H9 (cell line): ENCODE results near the gene TRIM38. TPM values are rescaled to one million over a fixed set of nuclear protein-coding genes. Genes with fewer than 3 reads are reported as not detected.

Source experiments
- DNase-seq: peaks from one replicate; pipeline ENCODE4 v3.0.0-alpha.2; 2017
- H2AFZ ChIP-seq: one replicate; pipeline ENCODE4 v1.6.1; 2013; ENCODE audit warnings: mild to moderate bottlenecking, low read length, control low read depth, moderate library complexity
- H2AK5ac ChIP-seq: 2 replicates; pipeline ENCODE4 v1.6.1; 2013; ENCODE audit warnings: low read length, control low read depth, mixed read lengths; ENCODE audit not compliant: insufficient read length
- H2BK120ac ChIP-seq: one replicate; pipeline ENCODE4 v1.6.1; 2013; ENCODE audit warnings: low read depth, mild to moderate bottlenecking, low read length, control low read depth, inconsistent platforms; ENCODE audit not compliant: poor library complexity, severe bottlenecking
- H2BK12ac ChIP-seq: 2 replicates; pipeline ENCODE4 v1.6.1; 2013; ENCODE audit warnings: low read length, control low read depth, mixed read lengths, low read depth; ENCODE audit not compliant: insufficient read length
- H2BK15ac ChIP-seq: 2 replicates; pipeline ENCODE4 v1.6.1; 2013; ENCODE audit warnings: low read depth, low read length, control low read depth
- H2BK20ac ChIP-seq: one replicate; pipeline ENCODE4 v1.6.1; 2013; ENCODE audit warnings: low read depth, mild to moderate bottlenecking, low read length, control low read depth, inconsistent platforms; ENCODE audit not compliant: poor library complexity, severe bottlenecking
- H2BK5ac ChIP-seq: 2 replicates; pipeline ENCODE4 v1.6.1; 2013; ENCODE audit warnings: low read length, control low read depth, mixed read lengths; ENCODE audit not compliant: insufficient read length
- H3K14ac ChIP-seq: 2 replicates; pipeline ENCODE4 v1.6.1; 2013; ENCODE audit warnings: low read length, control low read depth; ENCODE audit not compliant: insufficient read depth
- H3K18ac ChIP-seq: 2 replicates; pipeline ENCODE4 v1.6.1; 2013; ENCODE audit warnings: low read depth, mild to moderate bottlenecking, mixed read lengths, low read length, control low read depth; ENCODE audit not compliant: insufficient read length
- H3K23ac ChIP-seq: 2 replicates; pipeline ENCODE4 v1.6.1; 2013; ENCODE audit warnings: low read length, control low read depth, mixed read lengths, low read depth; ENCODE audit not compliant: insufficient read length
- H3K23me2 ChIP-seq: 2 replicates; pipeline ENCODE4 v1.6.1; 2013; ENCODE audit warnings: low read depth, mild to moderate bottlenecking, mixed read lengths, low read length, control low read depth; ENCODE audit not compliant: insufficient read length, poor library complexity, severe bottlenecking
- H3K27ac ChIP-seq: 2 replicates; pipeline ENCODE4 v1.5.1; 2013; ENCODE audit warnings: low read length, control low read depth, mixed read lengths, low read depth; ENCODE audit not compliant: insufficient read length
- H3K27me3 ChIP-seq: 2 replicates; pipeline ENCODE4 v1.6.1; 2013; ENCODE audit warnings: low read length, control low read depth, inconsistent platforms; ENCODE audit not compliant: insufficient read depth
- H3K4ac ChIP-seq: 2 replicates; pipeline ENCODE4 v1.6.1; 2013; ENCODE audit warnings: low read depth, mild to moderate bottlenecking, control low read depth, inconsistent platforms, low read length, moderate library complexity
- H3K4me1 ChIP-seq: 2 replicates; pipeline ENCODE4 v1.6.1; 2013; ENCODE audit warnings: low read length, control low read depth, inconsistent platforms; ENCODE audit not compliant: insufficient read depth
- H3K4me2 ChIP-seq: 2 replicates; pipeline ENCODE4 v1.6.1; 2013; ENCODE audit warnings: low read length, control low read depth, mixed read lengths; ENCODE audit not compliant: insufficient read length, insufficient read depth
- H3K56ac ChIP-seq: 2 replicates; pipeline ENCODE4 v1.6.1; 2013; ENCODE audit warnings: low read depth, mild to moderate bottlenecking, mixed read lengths, low read length, control low read depth; ENCODE audit not compliant: insufficient read length
- H3K79me1 ChIP-seq: 2 replicates; pipeline ENCODE4 v1.6.1; 2013; ENCODE audit warnings: low read depth, mild to moderate bottlenecking, moderate library complexity, low read length, control low read depth, inconsistent platforms; ENCODE audit not compliant: insufficient read depth, poor library complexity, severe bottlenecking
- H3K79me2 ChIP-seq: 2 replicates; pipeline ENCODE4 v1.6.1; 2013; ENCODE audit warnings: low read length, control low read depth, inconsistent platforms; ENCODE audit not compliant: insufficient read depth
- H3K9ac ChIP-seq: 2 replicates; pipeline ENCODE4 v1.6.1; 2013; ENCODE audit warnings: low read length, control low read depth, mixed read lengths; ENCODE audit not compliant: insufficient read length; ENCODE audit errors: extremely low read depth
- H3K9me3 ChIP-seq: one replicate; pipeline ENCODE4 v1.6.1; 2013; ENCODE audit warnings: low read depth, low read length, inconsistent platforms; ENCODE audit not compliant: control insufficient read depth
- H3T11ph ChIP-seq: one replicate; pipeline ENCODE4 v1.6.1; 2013; ENCODE audit warnings: mild to moderate bottlenecking, low read length, control low read depth, inconsistent platforms
- H4K20me1 ChIP-seq: one replicate; pipeline ENCODE4 v1.6.1; 2013; ENCODE audit not compliant: control insufficient read depth, insufficient read length, insufficient read depth
- H4K5ac ChIP-seq: 2 replicates; pipeline ENCODE4 v1.6.1; 2013; ENCODE audit warnings: low read depth, mild to moderate bottlenecking, mixed read lengths, low read length, control low read depth; ENCODE audit not compliant: insufficient read length
- H4K8ac ChIP-seq: replicated peaks from 2 replicates; pipeline ENCODE4 v1.6.1; 2013; ENCODE audit warnings: low read length, control low read depth, mixed read lengths, low read depth; ENCODE audit not compliant: insufficient read length
- H4K91ac ChIP-seq: 2 replicates; pipeline ENCODE4 v1.6.1; 2013; ENCODE audit warnings: low read depth, mild to moderate bottlenecking, moderate library complexity, mixed read lengths, low read length, control low read depth; ENCODE audit not compliant: insufficient read length
- H3K27ac Mint-ChIP-seq, 3 experiments: 2 replicates in 2 of 3; 3 replicates in 1 of 3; pipeline ENCODE4 v1.8.0; 2020 to 2021; ENCODE audit warnings: mixed read lengths in 3 of 3, mild to moderate bottlenecking in 1 of 3, moderate library complexity in 1 of 3
- H3K27me3 Mint-ChIP-seq: 2 replicates; pipeline ENCODE4 v1.8.0; 2021; ENCODE audit warnings: low read depth, mild to moderate bottlenecking, moderate library complexity, mixed read lengths
- H3K36me3 Mint-ChIP-seq, 3 experiments: 2 replicates in 2 of 3; 3 replicates in 1 of 3; pipeline ENCODE4 v1.8.0; 2020 to 2021; ENCODE audit warnings: low read depth in 3 of 3, mixed read lengths in 3 of 3; ENCODE audit not compliant: insufficient read depth in 1 of 3
- H3K4me1 Mint-ChIP-seq, 2 experiments: 2 replicates each; pipeline ENCODE4 v1.8.0; 2020; ENCODE audit warnings: mixed read lengths in 2 of 2
- H3K4me3 Mint-ChIP-seq, 2 experiments: 2 replicates in 1 of 2; 3 replicates in 1 of 2; pipeline ENCODE4 v1.8.0; 2020 to 2021; ENCODE audit warnings: mild to moderate bottlenecking in 2 of 2, mixed read lengths in 2 of 2, moderate library complexity in 1 of 2
- H3K9me3 Mint-ChIP-seq, 2 experiments: 2 replicates in 1 of 2; 3 replicates in 1 of 2; pipeline ENCODE4 v1.8.0; 2020; ENCODE audit warnings: mild to moderate bottlenecking in 2 of 2, mixed read lengths in 2 of 2, moderate library complexity in 1 of 2
- WGBS: extraction: QIAGEN DNeasy Blood & Tissue Kit; methylation state at CpG from one replicate; pipeline ENCODE4 v1.1.7; 2013; ENCODE audit warnings: missing lambda C conversion rate, low lambda C conversion rate, mixed read lengths; ENCODE audit not compliant: insufficient read length; ENCODE audit errors: extremely low coverage; 5-methylcytosine and 5-hydroxymethylcytosine counted together
- total RNA-seq: library from RNA; stranded (reverse); gene quantifications from 2 replicates; pipeline ENCODE4 v1.2.1, GENCODE V29; 2021
- TF ChIP-seq, protein P1 (sequence below): fragments of 200-600 bp; sonication (generic); conservative IDR thresholded peaks from 3 replicates; pipeline ENCODE4 v1.8.0; 2021; ENCODE audit warnings: antibody characterized with exemption, mild to moderate bottlenecking

TRIM38 gene
- total RNA-seq, 1 experiment from 2014 or later, result 0.61 TPM

DNA sequence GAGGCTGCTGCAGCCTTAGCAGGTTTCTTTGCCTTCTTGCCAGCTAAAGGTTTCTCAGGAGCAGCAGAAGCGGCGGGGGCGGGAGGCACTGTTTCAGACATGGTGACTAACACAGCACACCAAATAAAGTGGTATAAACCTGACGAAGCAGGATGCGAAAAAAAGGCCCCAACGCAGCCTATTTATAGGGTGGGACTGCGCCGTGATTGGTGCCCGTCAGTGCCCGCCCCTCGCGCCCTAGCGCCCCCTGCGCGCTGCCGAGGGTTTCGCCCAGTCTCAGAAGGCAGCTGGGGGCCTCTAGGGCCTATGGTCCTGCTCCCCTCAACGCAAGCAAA lies 55.0 kb downstream of the TRIM38 start:
- peak overlapping the region; percentile 7 to 54; a peak in 1 of 5 replicates for H3K4me3 Mint-ChIP-seq
- Histone ChIP-seq H3K9me3 (no peaks in the 10 kb centered on the region), H3K27me3 (no peaks in the 10 kb centered on the region), H3K23me2 (peaks cover 19% of the 10 kb centered on the region), H3K56ac (no peak overlapping the region), H3K27ac (no peak overlapping the region), H3K79me2 (no peaks in the 10 kb centered on the region), H3K79me1 (no peaks in the 10 kb centered on the region), H3K14ac (peak overlapping the region; percentile 33; the same call in 1 of the 2 replicates), H4K20me1 (no peaks in the 10 kb centered on the region), H3T11ph (no peak overlapping the region), H2BK12ac (no peak overlapping the region), H3K4ac (no peak overlapping the region; the same call in 1 of the 2 replicates), H2AK5ac (no peak overlapping the region), H3K18ac (peak overlapping the region; percentile 86), H2AFZ (no peak overlapping the region), H4K91ac (no peak overlapping the region), H2BK120ac (no peak overlapping the region), H2BK20ac (no peak overlapping the region), H4K8ac (no peak overlapping the region), H3K23ac (no peak overlapping the region), H3K9ac (peak overlapping the region; percentile 48), H4K5ac (no peak overlapping the region), H3K4me2 (peak overlapping the region; percentile 4), H2BK15ac (no peak overlapping the region), H2BK5ac (no peak overlapping the region), H3K4me1 (no peaks in the 10 kb centered on the region; the same call in 1 of the 2 replicates)
- peak overlapping the region in 1 of 3 experiments; percentile 95; a peak in 2 of 7 replicates for H3K27ac Mint-ChIP-seq
- no CpG with 5 or more reads among the region's 18 CpGs for WGBS
- H3K36me3 Mint-ChIP-seq, result no peaks in the 10 kb centered on the region
- no peaks in the 10 kb centered on the region; a peak in 1 of 5 replicates for H3K9me3 Mint-ChIP-seq
- peaks cover 21 to 42% of the 10 kb centered on the region in 2 experiments for H3K4me1 Mint-ChIP-seq
- H3K27me3 Mint-ChIP-seq, result no peaks in the 10 kb centered on the region
- TF ChIP-seq, protein P1, sequence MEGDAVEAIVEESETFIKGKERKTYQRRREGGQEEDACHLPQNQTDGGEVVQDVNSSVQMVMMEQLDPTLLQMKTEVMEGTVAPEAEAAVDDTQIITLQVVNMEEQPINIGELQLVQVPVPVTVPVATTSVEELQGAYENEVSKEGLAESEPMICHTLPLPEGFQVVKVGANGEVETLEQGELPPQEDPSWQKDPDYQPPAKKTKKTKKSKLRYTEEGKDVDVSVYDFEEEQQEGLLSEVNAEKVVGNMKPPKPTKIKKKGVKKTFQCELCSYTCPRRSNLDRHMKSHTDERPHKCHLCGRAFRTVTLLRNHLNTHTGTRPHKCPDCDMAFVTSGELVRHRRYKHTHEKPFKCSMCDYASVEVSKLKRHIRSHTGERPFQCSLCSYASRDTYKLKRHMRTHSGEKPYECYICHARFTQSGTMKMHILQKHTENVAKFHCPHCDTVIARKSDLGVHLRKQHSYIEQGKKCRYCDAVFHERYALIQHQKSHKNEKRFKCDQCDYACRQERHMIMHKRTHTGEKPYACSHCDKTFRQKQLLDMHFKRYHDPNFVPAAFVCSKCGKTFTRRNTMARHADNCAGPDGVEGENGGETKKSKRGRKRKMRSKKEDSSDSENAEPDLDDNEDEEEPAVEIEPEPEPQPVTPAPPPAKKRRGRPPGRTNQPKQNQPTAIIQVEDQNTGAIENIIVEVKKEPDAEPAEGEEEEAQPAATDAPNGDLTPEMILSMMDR, result peak; percentile 45; the same call in 2 of the 3 replicates
- DNase-seq, result peak; percentile 80
